HG03280 (cell line): ENCODE data around the gene KCNMA1.

Experiments used
- ATAC-seq: cut with Tn5 transposase; IDR thresholded peaks from one replicate; pipeline ENCODE4 v1.9.1; 2021; ENCODE audit warnings: mild to moderate bottlenecking, moderate library complexity; ENCODE audit not compliant: unreplicated experiment

The KCNMA1 gene

GRCh38 chr10:77290528-77291155 lies 347.0 kb downstream of the KCNMA1 start:
- no peak for ATAC-seq

GRCh38 chr10:77289790-77290189 lies 347.8 kb downstream of the KCNMA1 start:
- no peak for ATAC-seq

GRCh38 chr10:77289027-77289501 lies 348.5 kb downstream of the KCNMA1 start:
- no peak for ATAC-seq

GRCh38 chr10:77287647-77288120 lies 349.9 kb downstream of the KCNMA1 start:
- ATAC-seq: no peak

- ATAC-seq: no peak
Observed at GRCh38 chr10:77286531-77287508, 350.8 kb downstream of the KCNMA1 start.

GRCh38 chr10:77285529-77286182 lies 352.0 kb downstream of the KCNMA1 start:
- no peak for ATAC-seq

GRCh38 chr10:77284797-77285196 lies 352.8 kb downstream of the KCNMA1 start:
- ATAC-seq: no peak

GRCh38 chr10:77283326-77283725 lies 354.3 kb downstream of the KCNMA1 start:
- ATAC-seq: no peak

- ATAC-seq: no peak
Observed at GRCh38 chr10:77282163-77282562, 355.4 kb downstream of the KCNMA1 start.

- no peak for ATAC-seq
Observed at GRCh38 chr10:77281719-77282118, 355.9 kb downstream of the KCNMA1 start.

- no peak for ATAC-seq
Observed at GRCh38 chr10:77279207-77279606, 358.4 kb downstream of the KCNMA1 start.

- no peak for ATAC-seq
Observed at GRCh38 chr10:77274046-77274795, 363.4 kb downstream of the KCNMA1 start.

GRCh38 chr10:77269163-77269562 lies 368.4 kb downstream of the KCNMA1 start:
- ATAC-seq: no peak

GRCh38 chr10:77268721-77269120 lies 368.9 kb downstream of the KCNMA1 start:
- no peak for ATAC-seq

- no peak for ATAC-seq
Observed at GRCh38 chr10:77267703-77268675, 369.6 kb downstream of the KCNMA1 start.

- no peak for ATAC-seq
Observed at GRCh38 chr10:77266242-77266641, 371.4 kb downstream of the KCNMA1 start.

GRCh38 chr10:77264527-77264926 lies 373.1 kb downstream of the KCNMA1 start:
- no peak for ATAC-seq

- no peak for ATAC-seq
Observed at GRCh38 chr10:77264107-77264506, 373.5 kb downstream of the KCNMA1 start.

- ATAC-seq: no peak
Observed at GRCh38 chr10:77263700-77264099, 373.9 kb downstream of the KCNMA1 start.
